HG03520 (cell line): ENCODE measurements around the gene OSBPL8.
A peak's percentile ranks its signal among the peaks of the same experiment; 100 is the strongest.
"Not testable (repeated sequence)": the region's sequence is repeated elsewhere in the genome, so short reads cannot be mapped to it uniquely, and the experiment has no call there.

Source experiments
- ATAC-seq: cut with Tn5 transposase; IDR thresholded peaks from one replicate; pipeline ENCODE4 v1.9.1; 2021; ENCODE audit warnings: mild to moderate bottlenecking, moderate library complexity; ENCODE audit not compliant: unreplicated experiment

The OSBPL8 gene

GRCh38 chr12:76375470-76375869 is 184.1 kb downstream of the OSBPL8 start:
- no peak for ATAC-seq

- ATAC-seq: no peak
Measured at GRCh38 chr12:76374386-76375020, 185.1 kb downstream of the OSBPL8 start.

GRCh38 chr12:76368230-76368629 is 191.3 kb downstream of the OSBPL8 start:
- ATAC-seq: no peak

DNA sequence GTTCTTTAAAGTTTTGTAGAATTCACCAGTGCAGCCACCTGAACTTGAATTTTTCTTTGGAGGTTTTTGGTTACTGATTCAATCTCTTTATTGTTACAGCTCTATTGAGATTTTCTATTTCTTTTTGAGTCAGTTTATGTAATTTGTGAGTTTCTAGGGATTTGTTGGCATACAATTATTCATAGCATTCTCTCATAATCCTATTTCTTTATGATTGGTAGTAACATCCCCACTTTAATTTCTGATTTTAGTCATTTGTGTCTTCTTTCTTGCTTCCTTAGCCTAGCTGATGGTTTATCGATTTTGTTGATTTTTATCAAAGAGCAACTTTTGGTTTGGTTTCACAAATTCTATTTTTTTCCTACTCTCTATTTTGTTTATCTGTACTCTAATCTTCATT is 193.4 kb downstream of the OSBPL8 start:
- no peak for ATAC-seq

DNA sequence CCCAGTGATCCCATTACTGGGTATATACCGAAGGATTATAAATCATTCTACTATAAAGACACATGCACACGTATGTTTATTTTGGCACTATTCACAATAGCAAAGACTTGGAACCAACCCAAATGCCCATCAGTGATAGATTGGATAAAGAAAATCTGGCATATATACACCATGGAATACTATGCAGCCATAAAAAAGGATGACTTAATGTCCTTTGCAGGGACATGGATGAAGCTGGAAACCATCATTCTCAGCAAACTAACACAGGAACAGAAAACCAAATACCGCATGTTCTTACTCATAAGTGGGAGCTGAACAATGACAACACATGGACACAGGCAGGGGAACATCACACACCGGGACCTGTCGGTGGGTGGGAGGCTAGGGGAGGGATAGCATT is 195.4 kb downstream of the OSBPL8 start:
- not testable (repeated sequence) for ATAC-seq

DNA sequence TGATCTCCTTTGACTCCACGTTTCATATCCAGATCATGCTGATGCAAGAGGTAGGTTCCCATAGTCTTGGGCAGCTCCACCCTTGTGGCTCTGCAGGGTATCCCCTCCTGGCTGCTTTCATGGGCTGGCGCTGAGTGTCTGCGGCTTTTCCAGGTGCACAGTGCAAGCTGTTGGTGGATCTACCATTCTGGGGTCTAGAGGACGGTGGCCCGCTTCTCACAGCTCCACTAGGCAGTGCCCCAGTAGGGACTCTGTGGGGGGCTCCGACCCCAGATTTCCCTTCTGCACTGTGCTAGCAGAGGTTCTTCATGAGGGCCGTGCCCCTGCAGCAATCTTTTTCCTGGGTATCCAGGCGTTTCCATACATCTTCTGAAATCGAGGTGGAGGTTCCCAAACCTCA is 199.3 kb downstream of the OSBPL8 start:
- ATAC-seq: no peak

- ATAC-seq: no peak
Measured at GRCh38 chr12:76356071-76356470, 203.5 kb downstream of the OSBPL8 start.

GRCh38 chr12:76348079-76348901 is 211.3 kb downstream of the OSBPL8 start, which contains the start of gene BBS10:
TSS of gene BBS10 (minus strand) at chr12:76348415. CDS start at chr12:76348358, 57 bp downstream.
- peak; percentile 96 for ATAC-seq

GRCh38 chr12:76346798-76347420 is 212.7 kb downstream of the OSBPL8 start:
- ATAC-seq: no peak

DNA sequence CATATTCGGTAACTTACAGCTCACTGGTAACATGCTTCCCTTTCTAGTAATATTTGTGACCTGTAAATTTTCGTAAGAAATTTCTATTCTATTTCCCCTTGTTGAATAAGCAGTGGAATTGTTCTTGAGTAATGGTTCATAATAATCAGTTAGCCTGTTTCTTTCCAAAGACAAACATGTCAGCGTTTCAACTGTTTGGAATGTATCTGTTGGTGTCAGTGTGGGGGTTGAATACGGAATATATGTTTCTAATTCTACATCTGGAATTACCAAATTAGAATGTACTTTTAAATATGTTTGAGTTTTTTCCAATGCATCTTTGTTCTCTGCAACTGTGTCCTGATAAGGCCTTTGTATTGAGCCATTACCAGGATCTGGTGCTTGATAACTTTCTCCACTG is 213.3 kb downstream of the OSBPL8 start:
- no peak for ATAC-seq

GRCh38 chr12:76345569-76345968 is 214.0 kb downstream of the OSBPL8 start:
- no peak for ATAC-seq

- no peak for ATAC-seq
Measured at GRCh38 chr12:76341436-76342030, 218.0 kb downstream of the OSBPL8 start.

DNA sequence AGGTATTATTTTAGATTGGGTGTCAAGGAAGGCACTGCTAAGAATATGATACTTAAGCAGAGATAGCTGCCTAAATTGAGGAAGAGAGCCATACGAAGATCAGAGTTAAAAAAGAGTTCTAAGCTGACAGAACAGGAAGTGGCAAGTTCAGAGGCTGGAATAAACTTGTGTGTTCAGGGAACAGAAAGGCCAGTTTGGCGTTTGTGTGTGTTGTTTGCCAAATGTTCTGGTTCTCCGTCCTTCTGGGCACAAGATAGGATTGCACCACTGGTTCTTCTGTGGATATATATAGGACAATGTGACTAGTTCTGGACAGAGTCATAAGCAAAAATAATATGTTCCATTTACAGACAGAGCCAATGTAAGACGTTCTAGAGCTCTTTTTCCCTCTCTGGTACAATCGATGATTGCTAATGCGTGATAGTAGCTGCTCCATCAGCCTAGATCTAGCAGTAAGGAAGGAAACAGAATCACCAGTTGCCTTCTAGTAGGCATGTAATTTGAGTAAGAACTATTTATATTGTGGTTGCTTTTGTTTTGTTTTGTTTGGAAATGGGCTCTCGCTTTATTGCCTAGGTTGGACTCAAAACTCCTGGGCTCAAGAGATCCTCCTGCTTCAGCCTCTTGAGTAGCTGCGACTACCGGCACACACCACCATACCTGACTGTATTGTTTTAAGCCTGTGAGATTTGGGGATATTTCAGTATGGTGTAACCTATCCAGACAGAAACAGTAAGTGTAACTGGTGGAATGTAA is 218.7 kb downstream of the OSBPL8 start:
- no peak for ATAC-seq

GRCh38 chr12:76337583-76337982 is 222.0 kb downstream of the OSBPL8 start:
- no peak for ATAC-seq

DNA sequence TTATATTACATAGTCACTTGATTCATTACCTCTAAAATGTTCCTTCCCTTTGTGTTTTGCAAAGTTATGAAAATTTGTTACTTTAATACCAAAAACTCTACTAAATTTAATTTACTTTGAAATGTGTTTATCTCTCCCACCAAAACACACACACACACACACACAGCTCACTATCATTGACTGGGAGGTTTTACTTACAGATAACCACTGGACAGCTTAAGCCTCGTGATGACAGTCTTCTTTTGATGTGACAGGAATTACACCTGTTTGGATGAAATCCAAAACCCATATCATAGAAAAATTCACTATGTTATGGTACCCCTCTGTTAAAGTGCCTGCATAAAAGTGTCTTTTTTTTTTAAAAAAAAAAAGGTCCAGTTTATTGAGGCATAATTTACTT is 227.0 kb downstream of the OSBPL8 start:
- ATAC-seq: no peak

GRCh38 chr12:76329606-76330005 is 230.0 kb downstream of the OSBPL8 start:
- no peak for ATAC-seq

DNA sequence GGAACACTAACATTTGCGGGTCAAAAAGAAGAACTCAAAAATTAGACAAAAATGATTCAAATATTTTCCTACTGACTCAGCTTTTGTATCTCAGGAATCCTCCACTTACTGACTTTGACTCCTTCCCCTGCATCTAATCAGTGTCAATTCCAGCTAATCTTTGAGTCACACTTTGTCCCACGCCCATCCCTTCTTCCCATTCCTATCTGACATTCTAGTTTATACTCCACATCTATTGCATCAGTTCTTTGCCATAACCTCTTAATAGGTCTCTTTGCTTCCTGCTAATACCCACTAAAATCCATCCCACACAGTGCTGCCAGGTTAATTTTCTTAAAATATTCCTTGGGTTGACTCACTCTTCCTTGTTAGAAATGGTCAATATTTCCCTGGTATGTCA is 230.4 kb downstream of the OSBPL8 start:
- ATAC-seq: no peak

GRCh38 chr12:76319595-76320319 is 239.8 kb downstream of the OSBPL8 start:
- ATAC-seq: not testable (repeated sequence)

DNA sequence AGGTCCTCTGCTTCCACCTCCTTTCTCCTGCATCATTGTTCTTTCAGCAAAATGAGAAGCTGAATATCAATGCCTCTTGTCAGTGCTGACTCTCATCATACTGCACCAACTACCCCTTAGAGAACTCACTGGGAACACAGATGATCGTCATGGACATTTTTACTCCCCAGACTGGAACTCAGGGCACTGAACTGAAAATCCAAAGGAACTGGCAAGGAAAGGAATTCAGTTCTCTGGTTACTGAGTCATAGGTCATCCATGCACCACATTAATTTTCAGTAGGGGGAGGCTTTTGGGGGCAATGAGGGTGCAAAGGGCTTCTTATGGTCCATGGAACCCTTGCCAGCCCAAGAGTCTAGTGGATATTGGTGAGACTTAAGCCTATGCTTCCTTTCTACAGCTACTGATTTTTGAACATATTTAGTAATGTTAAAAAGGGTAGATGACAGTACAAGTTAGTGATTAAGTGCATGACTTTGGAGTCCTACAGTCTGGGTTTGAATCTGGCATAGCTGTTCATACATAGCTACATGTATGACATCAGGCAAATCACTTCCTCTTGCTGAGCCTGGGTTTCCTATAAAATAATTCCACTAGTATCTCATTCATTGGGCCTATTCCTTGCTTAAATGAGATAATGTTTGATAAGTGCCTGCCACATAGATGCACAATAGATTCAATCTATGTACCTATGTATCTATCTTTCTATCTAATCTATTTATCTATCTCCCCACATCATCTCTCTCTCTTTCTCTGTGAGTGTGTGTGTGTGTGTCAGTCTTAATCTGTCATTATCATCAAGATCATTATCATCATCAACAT is 240.6 kb downstream of the OSBPL8 start:
- ATAC-seq: no peak
